HG02678 (cell line): ENCODE measurements around the gene CCN5.
"Not testable (repeated sequence)": the region's sequence is repeated elsewhere in the genome, so short reads cannot be mapped to it uniquely, and the experiment has no call there.

Experiments
- ATAC-seq: cut with Tn5 transposase; IDR thresholded peaks from one replicate; pipeline ENCODE4 v1.9.1; 2021; ENCODE audit warnings: mild to moderate bottlenecking, moderate library complexity; ENCODE audit not compliant: unreplicated experiment

Gene CCN5, protein sequence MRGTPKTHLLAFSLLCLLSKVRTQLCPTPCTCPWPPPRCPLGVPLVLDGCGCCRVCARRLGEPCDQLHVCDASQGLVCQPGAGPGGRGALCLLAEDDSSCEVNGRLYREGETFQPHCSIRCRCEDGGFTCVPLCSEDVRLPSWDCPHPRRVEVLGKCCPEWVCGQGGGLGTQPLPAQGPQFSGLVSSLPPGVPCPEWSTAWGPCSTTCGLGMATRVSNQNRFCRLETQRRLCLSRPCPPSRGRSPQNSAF

DNA sequence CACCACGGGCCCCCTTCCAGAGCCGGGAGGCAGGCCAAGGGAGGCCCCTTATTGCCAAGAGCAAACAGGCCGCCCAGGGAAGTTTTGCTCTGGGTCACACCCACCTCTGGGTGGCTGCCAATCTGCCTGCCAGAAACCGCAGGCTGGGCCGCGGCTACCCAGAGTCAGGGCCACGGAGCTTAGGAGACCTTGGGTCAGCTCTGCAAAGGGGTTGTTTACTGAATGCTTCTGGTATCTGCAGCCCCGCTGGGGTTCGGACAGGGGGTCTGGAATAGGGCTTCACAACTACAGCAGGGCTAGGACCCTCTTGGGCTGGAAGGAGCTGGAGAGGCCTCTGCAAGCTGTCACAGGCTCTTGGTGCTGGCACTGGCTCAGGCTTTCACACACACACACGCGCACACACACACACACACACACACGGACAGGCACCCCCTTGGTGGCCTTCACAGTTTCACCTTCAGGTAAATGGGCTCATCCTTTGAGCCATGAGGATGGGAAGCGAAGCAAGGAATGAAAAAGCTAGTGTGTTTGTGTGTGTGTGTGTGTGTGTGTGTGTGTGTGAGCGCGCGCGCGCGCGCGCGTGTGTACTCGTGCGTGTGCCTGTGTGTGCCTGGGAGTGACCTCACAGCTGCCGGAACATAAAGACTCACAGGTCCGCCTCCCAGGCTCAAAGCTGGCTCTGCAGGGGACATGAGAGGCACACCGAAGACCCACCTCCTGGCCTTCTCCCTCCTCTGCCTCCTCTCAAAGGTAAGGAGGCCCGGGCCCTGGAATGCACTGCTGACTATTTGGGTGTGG is at the start of gene CCN5:
CCN5 (plus strand) TSS at position 669 of the 798 bp plus-strand sequence; CDS start at position 691, 22 bp downstream.
- no peak for ATAC-seq

DNA sequence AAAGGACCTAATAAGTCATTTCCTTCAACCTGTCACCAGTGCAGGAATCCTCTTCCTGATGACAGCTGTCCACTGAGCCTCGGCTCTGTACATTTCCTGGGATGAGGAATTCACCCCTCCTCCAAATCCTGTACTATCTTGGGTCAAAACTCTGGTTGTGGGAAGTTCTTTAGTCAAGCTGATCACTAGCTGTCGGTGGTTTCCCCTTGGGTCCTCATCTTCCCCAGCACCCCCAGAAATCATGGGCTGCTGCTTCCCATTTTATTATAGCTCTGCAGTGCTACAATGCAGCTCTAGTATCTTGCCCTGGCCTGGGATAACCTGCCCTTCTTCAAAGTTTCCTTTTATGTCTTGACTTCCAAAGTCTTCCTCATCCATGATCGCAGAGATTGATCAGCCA is 49.1 kb upstream of the CCN5 start:
- ATAC-seq: no peak

DNA sequence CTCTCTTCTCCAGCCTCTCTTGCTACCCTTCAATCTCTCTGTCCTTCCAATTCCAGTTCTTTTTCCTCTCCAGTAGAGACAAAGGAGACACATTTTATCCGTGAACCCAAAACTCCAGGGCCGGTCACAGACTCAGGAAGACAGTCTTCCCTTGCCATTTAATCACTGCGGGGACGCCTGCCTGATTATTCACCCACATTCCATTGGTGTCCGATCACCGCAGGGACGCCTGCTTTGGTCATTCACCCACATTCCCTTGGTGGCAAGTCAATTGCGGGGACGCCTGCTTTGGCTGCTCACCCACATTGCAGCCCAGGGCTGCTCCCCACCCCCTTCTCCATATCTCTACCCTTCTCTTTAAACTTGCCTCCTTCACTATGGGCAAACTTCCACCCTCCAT is 44.3 kb upstream of the CCN5 start:
- ATAC-seq: not testable (repeated sequence)

DNA sequence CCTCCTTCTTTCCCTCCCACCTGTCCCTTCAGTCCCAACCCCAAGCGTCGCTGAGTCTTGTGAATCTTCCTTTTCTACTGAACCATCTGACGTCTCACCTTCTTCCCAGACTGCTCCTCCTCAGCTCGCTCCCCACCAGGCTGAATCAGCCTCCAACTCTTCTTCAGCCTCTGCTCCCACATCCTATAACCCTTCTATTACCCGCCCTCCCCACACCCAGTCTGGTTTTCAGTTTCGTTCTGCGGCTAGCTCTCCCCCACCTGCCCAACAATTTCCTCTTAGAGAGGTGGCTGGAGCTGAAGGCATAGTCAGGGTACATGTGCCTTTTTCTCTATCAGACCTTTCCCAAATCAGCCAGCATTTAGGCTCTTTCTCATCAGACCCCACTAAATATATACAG is 43.6 kb upstream of the CCN5 start:
- ATAC-seq: not testable (repeated sequence)

DNA sequence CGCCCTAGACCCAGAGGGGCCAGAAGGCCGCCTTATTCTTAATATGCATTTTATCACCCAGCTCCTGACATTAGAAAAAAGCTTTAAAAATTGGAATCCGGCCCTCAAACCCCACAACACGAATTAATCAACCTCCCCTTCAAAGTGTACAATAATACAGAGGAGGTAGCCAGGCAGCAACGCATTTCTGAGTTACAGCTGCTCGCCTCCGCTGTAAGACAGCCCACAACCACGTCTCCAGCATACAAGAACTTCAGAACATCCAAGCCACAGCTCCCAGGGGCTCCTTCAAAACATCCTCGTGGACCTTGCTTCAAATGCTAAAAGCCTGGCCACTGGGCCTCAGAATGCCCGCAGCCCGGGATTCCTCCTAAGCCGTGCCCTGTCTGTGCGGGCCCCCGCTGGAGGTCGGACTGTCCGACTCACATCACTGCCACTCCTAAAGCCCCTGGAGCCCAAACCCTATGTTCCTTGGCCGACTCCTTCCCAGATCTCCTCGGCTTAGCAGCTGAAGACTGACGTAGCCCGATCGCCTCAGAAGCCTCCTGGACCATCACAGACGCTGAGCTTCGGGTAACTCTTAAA is 42.8 kb upstream of the CCN5 start:
- ATAC-seq: not testable (repeated sequence)

DNA sequence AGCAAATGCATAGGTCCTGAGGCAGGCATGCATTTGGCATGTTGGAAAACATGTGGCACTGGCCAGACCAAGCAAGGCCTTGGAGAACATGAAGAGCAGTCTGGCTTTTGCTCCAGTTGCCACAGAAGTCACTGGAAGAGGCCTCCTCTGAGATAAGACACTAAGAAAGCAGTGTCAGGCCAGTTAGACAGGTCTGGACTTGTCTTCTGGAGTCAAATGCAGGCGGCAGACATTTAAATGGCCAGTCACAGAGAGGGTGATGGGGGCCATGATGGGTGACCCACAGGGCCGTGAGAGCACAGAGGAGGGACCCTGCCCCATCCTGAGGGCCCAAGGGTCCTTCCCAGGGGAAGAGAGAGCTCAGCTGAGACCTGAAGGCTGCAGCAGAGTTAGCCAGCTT is 36.9 kb upstream of the CCN5 start:
- ATAC-seq: no peak

DNA sequence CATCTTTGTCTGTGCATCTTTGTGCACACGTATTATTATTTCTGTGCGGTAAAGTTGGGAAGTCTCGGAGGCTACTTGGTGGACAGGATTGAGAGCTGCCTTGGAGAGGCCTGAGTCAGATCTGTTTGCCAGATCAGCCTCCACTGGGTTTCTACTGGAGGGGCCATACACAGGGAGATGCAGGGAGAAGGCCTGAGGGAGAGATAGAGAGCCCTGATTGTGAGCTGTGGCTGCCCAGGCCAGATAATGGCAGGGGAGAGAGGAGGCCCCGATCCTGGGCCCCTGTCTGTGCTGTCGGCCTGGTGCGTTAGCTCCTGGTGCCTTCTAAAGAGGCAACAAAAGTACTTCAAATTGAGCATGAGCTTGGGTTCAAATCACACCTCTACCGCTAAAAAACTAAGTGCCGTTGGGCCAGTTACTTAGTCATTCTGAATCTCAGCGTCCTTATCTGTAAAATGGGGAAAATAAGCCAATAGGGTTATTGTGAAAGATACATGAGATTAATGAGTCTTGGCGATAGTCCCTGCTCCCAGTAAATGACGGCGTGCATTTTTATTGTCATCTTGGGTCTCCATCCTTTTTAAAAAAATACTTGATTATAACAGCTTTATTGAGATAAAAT is 36.1 kb upstream of the CCN5 start:
- ATAC-seq: no peak

DNA sequence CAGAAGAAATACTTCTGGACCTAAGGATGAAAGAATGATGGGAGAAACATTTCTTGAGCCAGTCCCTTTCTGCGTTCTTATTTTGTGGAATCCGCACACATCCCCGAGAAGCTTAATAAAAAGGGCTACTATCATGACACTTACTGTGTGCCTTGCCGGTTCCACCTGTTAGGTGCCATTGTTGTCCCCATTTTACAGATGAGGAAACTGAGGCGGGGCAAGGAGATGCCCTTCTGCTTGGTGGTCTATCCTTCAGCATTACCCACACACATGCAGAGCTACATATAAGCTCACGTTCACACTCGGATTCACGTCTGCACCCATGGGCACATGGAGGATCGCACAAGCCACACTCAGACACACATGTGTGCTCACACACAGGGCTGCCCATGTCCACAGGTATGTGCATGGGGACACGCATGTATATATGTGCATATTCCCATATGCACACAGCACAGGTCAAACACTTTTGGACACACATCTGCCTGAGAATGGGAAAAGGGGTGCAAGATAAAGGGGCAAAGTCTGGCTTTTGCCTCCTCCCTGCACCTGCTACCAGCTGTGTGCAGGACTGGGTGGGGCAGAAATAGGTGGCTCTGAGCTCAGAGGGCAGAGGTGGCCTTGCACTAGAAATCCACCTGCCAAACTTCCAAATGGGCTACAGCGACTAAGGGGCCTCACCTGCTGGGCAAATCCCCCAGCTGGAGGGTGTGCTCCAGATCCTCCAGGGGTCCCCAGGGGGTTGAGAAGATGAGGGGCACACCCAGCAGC is 33.2 kb upstream of the CCN5 start:
- ATAC-seq: no peak

DNA sequence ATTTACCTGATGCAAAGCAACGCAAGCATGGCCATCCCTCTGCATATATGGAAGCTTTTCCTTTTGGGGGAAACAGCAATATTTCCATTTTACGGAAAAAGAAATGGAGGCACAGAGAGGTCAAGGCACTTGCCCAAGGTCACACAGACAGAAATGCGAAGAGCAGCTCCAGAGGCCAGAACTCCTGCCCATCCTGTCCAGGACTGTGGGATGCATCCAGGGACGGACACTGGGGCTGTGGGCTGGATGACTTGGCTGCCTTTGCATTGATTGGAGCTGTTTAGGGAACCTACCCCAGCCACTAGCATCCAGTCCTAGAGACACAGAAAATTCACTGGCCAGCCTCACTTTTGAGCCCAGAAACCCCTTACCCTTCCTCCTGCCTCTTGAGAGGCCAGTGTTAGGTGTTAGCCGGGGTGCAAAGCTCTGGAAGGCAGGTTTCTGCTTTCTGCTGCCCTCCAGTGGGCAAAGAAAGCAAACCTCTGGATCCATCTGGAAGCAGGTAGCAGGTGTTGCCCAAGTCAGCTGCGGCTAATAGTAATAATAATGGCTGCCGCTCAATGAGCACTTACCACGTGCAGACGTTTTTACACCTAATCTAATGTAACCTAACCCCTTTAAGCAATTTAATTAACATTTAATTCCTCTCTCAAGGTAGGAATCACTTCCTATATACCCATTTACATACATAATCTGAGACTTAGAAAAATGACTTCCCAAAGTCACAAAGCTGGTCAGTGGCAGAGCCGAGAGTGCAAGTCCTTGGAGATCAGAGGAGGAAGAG is 31.7 kb upstream of the CCN5 start:
- no peak for ATAC-seq

DNA sequence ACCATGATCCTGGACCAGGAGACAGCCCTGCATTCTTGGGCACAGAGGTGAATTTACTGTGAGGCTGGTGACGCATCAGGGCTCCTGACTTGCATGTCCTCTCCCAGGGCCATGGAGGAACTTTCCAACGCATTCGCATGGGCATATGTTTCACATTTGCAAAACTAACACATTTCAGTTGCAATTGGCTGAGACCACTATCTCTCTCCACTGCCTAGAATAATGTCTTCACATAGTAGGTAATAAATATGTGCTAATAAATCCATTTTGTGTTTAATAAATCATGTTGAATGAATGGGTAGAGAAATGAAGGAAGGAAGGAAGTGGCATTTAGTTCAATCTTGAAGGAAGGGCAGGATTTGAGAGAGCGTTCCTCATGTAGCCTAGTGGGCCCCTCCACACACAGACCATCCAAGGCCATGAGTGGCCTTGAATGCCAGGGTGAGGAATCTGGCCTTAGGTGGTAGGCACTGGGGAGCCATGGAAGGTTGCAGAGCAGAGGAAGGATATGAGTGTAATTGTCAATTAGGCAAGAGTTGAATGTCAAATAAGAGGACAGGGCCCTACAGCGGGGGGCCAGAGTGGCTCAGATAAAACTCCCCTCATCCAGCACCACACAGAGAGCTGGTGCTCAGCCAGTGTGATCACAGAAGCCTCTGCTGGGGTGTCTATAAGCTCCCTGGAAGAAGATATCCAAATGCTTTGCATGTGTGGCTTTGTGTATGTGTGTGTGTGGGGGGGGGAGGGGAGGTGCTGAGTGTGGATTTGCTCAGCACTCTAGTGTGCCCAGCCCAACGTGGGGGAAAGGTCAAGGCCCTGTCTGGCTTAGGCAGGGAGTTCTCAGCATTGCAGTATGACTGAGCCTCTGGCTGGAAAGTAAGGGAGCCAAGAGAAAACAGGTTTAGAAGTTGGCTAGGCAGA is 30.9 kb upstream of the CCN5 start:
- ATAC-seq: no peak

DNA sequence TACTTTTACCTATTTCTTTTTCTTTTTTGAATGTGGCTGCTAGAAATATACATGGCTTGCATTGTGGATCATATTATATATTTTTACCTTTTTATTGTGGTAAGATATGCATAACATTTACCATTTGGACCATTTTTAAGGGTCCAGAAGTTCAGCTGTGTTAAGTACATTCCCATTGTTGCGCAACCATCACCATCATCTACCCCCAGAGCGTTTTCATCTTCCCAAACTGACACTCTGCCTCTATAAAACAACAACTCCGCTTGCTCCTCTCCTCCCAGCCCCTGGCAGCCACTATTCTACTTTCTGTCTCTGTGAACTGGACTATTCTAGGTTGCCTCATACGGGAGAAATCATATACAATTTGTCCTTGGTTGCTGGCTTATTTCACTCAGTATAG is 28.2 kb upstream of the CCN5 start:
- no peak for ATAC-seq

DNA sequence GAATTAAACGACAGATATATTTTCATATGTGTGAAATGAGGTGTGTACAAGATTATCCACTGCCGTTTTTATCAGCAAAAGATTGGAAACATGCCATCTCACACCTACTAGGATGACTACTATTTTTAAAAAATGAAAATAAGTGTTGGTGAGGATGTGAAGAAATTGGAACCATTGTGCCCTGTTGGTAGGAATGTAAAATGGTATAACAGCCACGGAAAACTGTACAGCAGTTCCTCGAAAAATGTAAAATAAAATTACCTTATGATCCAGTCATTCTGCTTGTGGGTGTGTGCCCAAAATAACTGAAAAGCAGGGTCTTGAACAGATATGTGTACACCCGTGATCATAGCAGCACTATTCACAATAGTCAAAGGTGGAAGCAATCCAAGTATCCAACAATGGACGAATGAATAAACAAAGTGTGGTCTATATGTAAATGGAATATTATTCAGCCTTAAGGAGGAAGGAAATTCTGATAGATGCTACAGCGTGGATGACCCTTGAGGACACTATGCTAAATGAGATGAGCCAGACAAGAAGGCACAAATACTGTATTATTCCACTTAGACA is 27.0 kb upstream of the CCN5 start:
- ATAC-seq: no peak

DNA sequence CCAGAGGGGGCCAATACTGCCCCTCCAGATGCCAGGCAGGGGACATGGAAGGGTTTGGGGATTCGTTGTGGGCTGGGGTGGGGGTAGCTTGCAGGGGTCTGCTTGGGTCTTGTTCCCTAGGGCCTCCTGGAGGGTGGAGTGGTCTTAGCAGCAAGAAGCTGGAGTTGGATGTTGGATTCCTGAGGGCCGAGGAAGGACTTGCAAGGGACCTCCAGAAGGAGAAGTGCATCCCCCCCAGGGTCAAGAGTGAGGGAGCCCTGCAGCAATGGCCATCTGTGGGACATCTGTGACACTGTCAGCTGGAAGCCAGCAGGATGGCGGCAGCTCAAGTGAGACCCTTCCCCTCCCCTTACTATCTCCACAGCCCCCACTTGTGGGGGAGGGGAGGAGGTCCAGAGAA is 25.4 kb upstream of the CCN5 start:
- no peak for ATAC-seq

DNA sequence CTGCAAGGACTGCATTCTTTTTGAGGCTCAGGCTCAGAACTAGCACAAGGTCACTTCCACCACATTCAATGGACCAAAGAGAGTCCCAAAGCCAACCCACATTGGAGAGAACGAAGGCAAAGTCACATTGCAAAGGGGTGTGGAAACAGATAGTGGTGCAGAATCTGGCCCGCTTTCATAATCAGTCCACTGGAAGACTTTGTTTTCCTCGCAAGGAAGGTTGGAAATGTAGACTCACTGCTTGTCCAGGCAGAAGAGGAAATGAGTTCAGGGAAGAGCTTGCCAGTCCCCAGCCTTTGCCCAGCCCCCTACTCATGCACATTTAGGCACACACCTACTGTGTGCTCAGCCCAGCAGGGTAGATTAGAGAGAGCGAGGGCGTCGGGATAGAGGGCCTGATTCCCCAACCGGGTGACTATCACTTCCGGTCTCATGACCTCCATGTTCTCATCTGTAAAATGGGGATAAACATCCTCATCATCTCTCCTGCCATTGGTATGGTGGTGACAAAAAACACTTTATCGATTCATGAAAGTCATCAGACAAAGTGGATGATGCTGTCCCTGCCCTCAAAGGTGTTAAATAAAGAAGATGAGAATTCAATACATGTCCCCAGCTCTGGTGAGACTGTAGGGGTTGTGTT is 24.3 kb upstream of the CCN5 start:
- ATAC-seq: no peak

DNA sequence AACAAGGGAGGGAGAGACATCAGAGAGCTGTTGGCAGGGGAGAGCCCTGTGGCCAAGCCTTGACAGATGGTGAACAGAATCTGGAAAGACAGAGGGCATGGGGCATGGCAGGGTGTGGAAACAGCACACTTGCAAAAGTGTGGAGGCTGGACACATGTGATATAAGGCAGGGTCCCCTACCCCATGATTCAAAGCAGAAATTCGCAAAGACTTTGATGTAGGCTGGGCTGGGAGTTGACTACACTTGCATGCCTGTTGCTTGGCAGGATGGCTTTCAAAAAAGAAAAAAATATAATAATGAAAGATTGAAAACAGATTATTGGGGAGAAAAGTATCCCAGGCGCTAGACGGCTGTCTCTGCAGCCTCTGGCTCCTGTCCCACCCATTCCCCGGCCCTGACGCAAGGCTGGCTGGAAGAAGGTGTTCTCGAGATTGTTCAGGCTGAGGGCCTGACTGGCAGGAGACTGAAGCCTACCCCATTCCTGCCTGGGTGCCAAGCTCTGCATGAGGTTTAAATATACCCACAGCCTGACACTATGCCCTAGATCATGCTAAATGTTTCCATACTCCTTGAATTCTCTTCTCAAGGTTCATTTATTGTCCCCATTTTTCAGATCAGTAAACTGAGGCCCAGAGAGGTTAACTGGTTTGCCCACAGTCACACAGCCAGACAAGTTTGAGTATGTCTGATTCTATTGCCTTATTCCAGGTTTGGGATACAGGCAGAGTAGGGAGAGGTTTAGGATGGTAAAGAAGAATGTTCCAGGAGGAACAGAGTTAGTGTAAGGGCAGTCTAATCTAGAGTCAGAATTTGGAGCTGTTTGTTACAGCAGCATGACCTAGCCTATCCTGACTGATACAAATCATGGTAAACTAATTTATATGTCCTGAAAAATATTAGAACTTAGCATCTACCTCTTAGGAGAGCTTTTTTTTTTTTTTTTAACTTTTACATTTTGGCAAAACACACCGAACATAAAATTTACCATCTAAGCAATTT is 23.4 kb upstream of the CCN5 start:
- no peak for ATAC-seq

DNA sequence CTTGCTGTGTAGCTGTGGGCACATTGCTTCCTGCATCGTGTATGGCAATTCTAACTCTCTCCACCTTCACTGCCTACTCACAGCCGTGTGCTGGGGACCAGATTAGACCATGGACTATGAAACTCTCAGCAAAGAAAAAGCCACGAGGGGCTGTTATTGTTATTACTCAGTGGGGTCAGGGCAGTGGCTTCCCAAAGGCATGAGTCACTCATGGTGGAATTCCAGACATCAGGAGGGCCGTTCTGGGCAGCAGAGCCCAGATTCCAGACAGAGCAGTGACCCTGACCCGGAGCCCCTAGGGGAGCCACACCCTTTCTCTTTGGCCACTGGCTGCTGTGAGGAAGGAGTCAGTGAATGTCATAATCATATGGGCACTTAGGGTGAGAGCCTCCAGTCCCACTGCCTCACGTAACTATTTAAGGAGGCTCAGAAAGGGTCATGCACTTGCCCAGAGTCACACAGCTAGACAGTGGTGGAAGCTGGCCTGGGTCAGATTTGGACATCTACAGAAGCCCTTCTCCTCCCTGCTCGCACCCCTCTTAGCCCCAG is 22.2 kb upstream of the CCN5 start:
- no peak for ATAC-seq

DNA sequence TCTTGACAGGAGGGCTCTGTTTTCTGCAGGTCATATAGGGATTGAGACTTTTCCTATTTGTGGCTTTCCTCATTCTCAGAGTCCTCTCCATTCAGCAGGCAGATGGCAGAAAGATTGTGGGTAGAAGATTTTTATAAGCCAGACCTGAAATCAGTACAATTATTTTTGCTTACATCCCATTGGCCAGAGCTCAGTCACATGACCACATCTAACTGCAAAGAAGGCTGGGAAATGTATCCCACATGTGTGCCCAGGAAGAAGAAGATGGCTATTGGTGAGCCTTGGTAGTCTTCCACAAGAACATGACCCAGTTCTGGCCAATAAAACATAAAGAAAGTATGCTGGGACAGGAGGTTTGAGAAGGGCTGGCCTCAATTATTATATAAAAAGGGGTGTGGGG is 21.5 kb upstream of the CCN5 start:
- no peak for ATAC-seq
